Coronary artery (tissue), 2 donors: ENCODE results near the gene TRIM15.

ENCODE experiments used
- DNase-seq: peaks from one replicate; pipeline ENCODE4 v3.0.0-alpha.2; 2017; ENCODE audit warnings: low spot score
- H3K27ac ChIP-seq, 2 donors: fragments of 200-600 bp; sonication (generic); one replicate each; pipeline ENCODE4 v1.5.1; 2016 to 2019
- H3K4me3 ChIP-seq: fragments of 200-600 bp; sonication (generic); 2 replicates; pipeline ENCODE4 v1.5.1; 2016; ENCODE audit warnings: mild to moderate bottlenecking, moderate library complexity
- TF ChIP-seq, protein P1 (sequence below): fragments of 200-600 bp; sonication (generic); IDR thresholded peaks from one replicate; pipeline ENCODE4 v1.5.1; 2019; ENCODE audit warnings: antibody characterized with exemption

The TRIM15 gene

GRCh38 chr6:30154061-30154460 lies 9.3 kb upstream of the TRIM15 start:
- TF ChIP-seq, protein P1, sequence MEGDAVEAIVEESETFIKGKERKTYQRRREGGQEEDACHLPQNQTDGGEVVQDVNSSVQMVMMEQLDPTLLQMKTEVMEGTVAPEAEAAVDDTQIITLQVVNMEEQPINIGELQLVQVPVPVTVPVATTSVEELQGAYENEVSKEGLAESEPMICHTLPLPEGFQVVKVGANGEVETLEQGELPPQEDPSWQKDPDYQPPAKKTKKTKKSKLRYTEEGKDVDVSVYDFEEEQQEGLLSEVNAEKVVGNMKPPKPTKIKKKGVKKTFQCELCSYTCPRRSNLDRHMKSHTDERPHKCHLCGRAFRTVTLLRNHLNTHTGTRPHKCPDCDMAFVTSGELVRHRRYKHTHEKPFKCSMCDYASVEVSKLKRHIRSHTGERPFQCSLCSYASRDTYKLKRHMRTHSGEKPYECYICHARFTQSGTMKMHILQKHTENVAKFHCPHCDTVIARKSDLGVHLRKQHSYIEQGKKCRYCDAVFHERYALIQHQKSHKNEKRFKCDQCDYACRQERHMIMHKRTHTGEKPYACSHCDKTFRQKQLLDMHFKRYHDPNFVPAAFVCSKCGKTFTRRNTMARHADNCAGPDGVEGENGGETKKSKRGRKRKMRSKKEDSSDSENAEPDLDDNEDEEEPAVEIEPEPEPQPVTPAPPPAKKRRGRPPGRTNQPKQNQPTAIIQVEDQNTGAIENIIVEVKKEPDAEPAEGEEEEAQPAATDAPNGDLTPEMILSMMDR, result no peak
- H3K27ac ChIP-seq, result no peak overlapping the region
- DNase-seq, result no peak
- no peak overlapping the region for H3K4me3 ChIP-seq

- no peak for DNase-seq
- Histone ChIP-seq H3K4me3 (no peak overlapping the region), H3K27ac (no peak overlapping the region)
- TF ChIP-seq, protein P1, result no peak
Measured at GRCh38 chr6:30154709-30155519, 8.4 kb upstream of the TRIM15 start.

DNA sequence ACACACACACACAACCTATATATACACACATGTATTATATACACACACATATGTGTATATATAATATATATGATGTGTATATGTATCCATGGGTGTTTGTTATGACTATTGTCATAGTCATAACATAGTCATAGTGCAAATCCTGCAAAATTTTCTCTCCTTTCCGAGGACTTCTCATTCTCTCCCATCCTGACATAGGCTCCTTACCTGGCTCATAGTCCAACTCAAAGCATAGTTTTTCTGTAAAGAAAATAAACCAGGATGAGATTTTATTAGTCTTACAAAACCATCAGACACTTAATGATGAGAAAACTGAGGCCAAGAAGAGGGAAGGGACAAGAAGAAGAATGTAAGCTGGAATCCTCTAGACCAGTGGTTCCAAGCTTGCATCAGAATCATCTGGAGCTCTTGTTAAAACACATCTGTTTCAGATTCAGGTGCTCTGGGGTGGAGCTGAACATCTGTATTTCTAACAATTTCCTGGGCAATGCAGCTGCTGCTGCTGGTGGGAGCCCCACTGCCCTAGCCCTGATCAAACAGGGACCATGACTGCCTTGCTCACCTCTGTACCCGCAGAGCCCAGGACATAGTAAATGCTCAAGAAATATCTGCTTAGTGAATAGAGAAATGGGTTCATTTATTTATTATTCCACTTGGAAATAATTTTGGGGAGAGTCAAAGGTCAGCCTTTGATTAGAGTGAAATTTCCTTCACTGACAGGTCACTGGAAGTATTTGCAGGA lies 7.7 kb upstream of the TRIM15 start:
- TF ChIP-seq, protein P1, result no peak
- Histone ChIP-seq H3K27ac (no peak overlapping the region), H3K4me3 (no peak overlapping the region)
- DNase-seq, result no peak

DNA sequence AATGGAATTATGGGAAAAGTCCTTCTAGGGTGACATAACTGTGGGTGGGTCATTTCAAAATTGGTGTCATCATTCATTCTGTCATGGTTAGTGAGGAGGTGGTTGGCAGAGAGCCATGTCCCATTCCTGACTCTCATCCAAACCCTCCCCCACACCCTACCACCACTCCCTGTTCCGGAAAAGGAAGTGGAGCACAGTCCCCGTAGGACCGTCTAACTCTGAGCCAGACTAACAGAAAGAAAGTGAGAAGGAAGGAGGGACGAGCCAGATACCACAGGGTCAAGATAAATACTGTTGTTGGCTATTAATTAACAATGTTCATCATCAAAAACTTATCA lies 7.1 kb upstream of the TRIM15 start:
- DNase-seq, result no peak
- no peak overlapping the region for H3K4me3 ChIP-seq
- H3K27ac ChIP-seq, result no peak overlapping the region
- TF ChIP-seq, protein P1, result no peak

- TF ChIP-seq, protein P1, result no peak
- no peak overlapping the region for H3K4me3 ChIP-seq
- H3K27ac ChIP-seq, result no peak overlapping the region
- no peak for DNase-seq
Measured at GRCh38 chr6:30156774-30157173, 6.6 kb upstream of the TRIM15 start.

- TF ChIP-seq, protein P1, result no peak
- Histone ChIP-seq H3K4me3 (no peak overlapping the region), H3K27ac (no peak overlapping the region)
- no peak for DNase-seq
Measured at GRCh38 chr6:30157581-30157980, 5.8 kb upstream of the TRIM15 start.

GRCh38 chr6:30157999-30158398 lies 5.3 kb upstream of the TRIM15 start:
- TF ChIP-seq, protein P1, result no peak
- Histone ChIP-seq H3K27ac (no peak overlapping the region), H3K4me3 (no peak overlapping the region)
- no peak for DNase-seq
